Neural cell (in vitro differentiated cells): Measurements from ENCODE around the gene MLIP. TPM values are rescaled to one million over a fixed set of nuclear protein-coding genes. Genes with fewer than 3 reads are reported as not detected.

Source experiments
- H2AFZ ChIP-seq: fragments of 200-600, 300-800 bp; sonication (generic), shearing (Covaris generic); 2 replicates; pipeline ENCODE4 v1.6.0; 2014; ENCODE audit warnings: low read depth, mild to moderate bottlenecking, antibody characterized with exemption, low read length, moderate library complexity
- H3F3A ChIP-seq: fragments of 200-600 bp; shearing (Covaris generic); 2 replicates; pipeline ENCODE4 v1.6.1; 2016; ENCODE audit warnings: mild to moderate bottlenecking, moderate library complexity, mixed read lengths, antibody characterized with exemption, low read length; ENCODE audit not compliant: insufficient read depth, poor library complexity, severe bottlenecking
- H3K27ac ChIP-seq: fragments of 200-600, 300-800 bp; sonication (generic), shearing (Covaris generic); 2 replicates; pipeline ENCODE4 v1.5.1; 2014; ENCODE audit warnings: mild to moderate bottlenecking, low read length, moderate library complexity
- H3K27me3 ChIP-seq: fragments of 300-800, 200-600 bp; sonication (generic), shearing (Covaris generic); 2 replicates; pipeline ENCODE4 v1.6.0; 2014; ENCODE audit warnings: mild to moderate bottlenecking, low read depth, low read length, moderate library complexity; ENCODE audit not compliant: insufficient read depth
- H3K36me3 ChIP-seq: fragments of 300-800, 200-600 bp; sonication (generic), shearing (Covaris generic); 2 replicates; pipeline ENCODE4 v1.5.1; 2014; ENCODE audit warnings: mild to moderate bottlenecking, antibody characterized with exemption, low read length, moderate library complexity; ENCODE audit not compliant: insufficient read depth
- H3K4me2 ChIP-seq: fragments of 300-800, 200-600 bp; sonication (generic), shearing (Covaris generic); 2 replicates; pipeline ENCODE4 v1.6.0; 2014; ENCODE audit warnings: mild to moderate bottlenecking, low read length
- H3K4me3 ChIP-seq: fragments of 300-800, 200-600 bp; sonication (generic), shearing (Covaris generic); 2 replicates; pipeline ENCODE4 v1.5.1; 2014; ENCODE audit warnings: mild to moderate bottlenecking, low read length, moderate library complexity
- H3K79me2 ChIP-seq: fragments of 200-600 bp; shearing (Covaris generic); replicated peaks from 2 replicates; pipeline ENCODE4 v1.6.0; 2014; ENCODE audit warnings: mild to moderate bottlenecking, low read length, moderate library complexity; ENCODE audit not compliant: insufficient read depth
- H3K9ac ChIP-seq: fragments of 300-800, 200-600 bp; sonication (generic), shearing (Covaris generic); 2 replicates; pipeline ENCODE4 v1.6.1; 2016; ENCODE audit warnings: mild to moderate bottlenecking, low read length, mixed read lengths
- H3K9me2 ChIP-seq: fragments of 200-600 bp; shearing (Covaris generic); 2 replicates; pipeline ENCODE4 v1.6.1; 2016; ENCODE audit warnings: mild to moderate bottlenecking, low read length, mixed read lengths; ENCODE audit not compliant: insufficient read depth
- H3K9me3 ChIP-seq: fragments of 200-600, 300-800 bp; sonication (generic), shearing (Covaris generic); 2 replicates; pipeline ENCODE4 v1.6.1; 2016; ENCODE audit warnings: mild to moderate bottlenecking, mixed run types, low read length, moderate library complexity, mixed read lengths
- H4K20me1 ChIP-seq: fragments of 200-600 bp; shearing (Covaris generic); 2 replicates; pipeline ENCODE4 v1.6.1; 2016; ENCODE audit warnings: mild to moderate bottlenecking, mixed run types; ENCODE audit not compliant: insufficient read depth
- EP300 ChIP-seq: fragments of 450-650 bp; conservative IDR thresholded peaks from 2 replicates; pipeline ENCODE4 v1.6.1; 2014; ENCODE audit warnings: antibody characterized with exemption, mild to moderate bottlenecking, moderate library complexity; ENCODE audit not compliant: poor library complexity, severe bottlenecking
- EZH2 ChIP-seq: fragments of 200-600, 300-800 bp; shearing (Covaris generic), sonication (generic); IDR thresholded peaks from 2 replicates; pipeline ENCODE4 v1.6.1; 2014; ENCODE audit warnings: antibody characterized with exemption, low read length, borderline replicate concordance, mild to moderate bottlenecking; ENCODE audit not compliant: insufficient read depth, poor library complexity, severe bottlenecking
- MXI1 ChIP-seq: fragments of 450-650 bp; conservative IDR thresholded peaks from 2 replicates; pipeline ENCODE4 v1.6.1; 2014; ENCODE audit warnings: antibody characterized with exemption, mild to moderate bottlenecking; ENCODE audit not compliant: poor library complexity, severe bottlenecking
- POLR2AphosphoS5 ChIP-seq: IDR thresholded peaks from 2 replicates; pipeline ENCODE4 v1.6.1; 2012
- RAD21 ChIP-seq: fragments of 450-650 bp; conservative IDR thresholded peaks from 2 replicates; pipeline ENCODE4 v1.6.1; 2014; ENCODE audit warnings: antibody characterized with exemption, mild to moderate bottlenecking, moderate library complexity
- REST ChIP-seq: IDR thresholded peaks from 2 replicates; pipeline ENCODE4 v1.6.1; 2012; ENCODE audit warnings: borderline replicate concordance
- SMC3 ChIP-seq: fragments of 450-650 bp; conservative IDR thresholded peaks from 2 replicates; pipeline ENCODE4 v1.6.1; 2014; ENCODE audit warnings: antibody characterized with exemption, mild to moderate bottlenecking, moderate library complexity; ENCODE audit not compliant: poor library complexity
- TAF1 ChIP-seq: IDR thresholded peaks from 2 replicates; pipeline ENCODE4 v1.6.1; 2012; ENCODE audit warnings: low read depth
- polyA plus RNA-seq: library from polyadenylated mRNA; depleted of rRNA; stranded (reverse); fragments of >200 nt; gene quantifications from 2 replicates; pipeline ENCODE4 v1.2.3, GENCODE V29; 2014
- TF ChIP-seq, protein P1 (sequence below): fragments of 450-650 bp; IDR thresholded peaks from 2 replicates; pipeline ENCODE4 v1.5.1; 2014; ENCODE audit warnings: antibody characterized with exemption, mild to moderate bottlenecking, moderate library complexity; ENCODE audit not compliant: poor library complexity, severe bottlenecking

MLIP gene
- polyA plus RNA-seq, 1 donor from 2014 or later, result not detected

DNA sequence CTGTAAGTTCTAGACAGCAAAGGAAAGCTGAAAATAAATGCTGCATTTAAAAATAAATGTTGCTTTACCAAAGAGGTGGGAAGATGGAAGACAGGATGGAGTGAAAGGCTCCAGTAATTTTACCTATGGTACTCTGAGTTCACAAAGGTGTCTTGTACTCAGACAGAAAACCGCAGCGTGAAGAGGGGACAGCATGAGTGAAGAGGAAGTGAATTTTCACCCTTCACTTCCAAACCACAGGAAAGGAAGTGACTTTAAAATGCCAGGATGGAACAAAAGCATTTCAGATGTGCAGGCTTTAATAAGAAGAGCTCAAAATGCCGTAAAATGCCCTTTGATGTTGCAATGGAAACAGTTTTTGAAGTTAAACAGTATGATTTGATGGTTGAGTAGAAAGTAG is 105.8 kb downstream of the MLIP start:
- Histone ChIP-seq H2AFZ (no peak overlapping the region), H3K27ac (no peak overlapping the region), H3K9me2 (no peaks in the 10 kb centered on the region), H4K20me1 (no peaks in the 10 kb centered on the region), H3F3A (no peaks in the 10 kb centered on the region), H3K4me3 (no peak overlapping the region), H3K4me2 (no peak overlapping the region), H3K9ac (no peak overlapping the region), H3K79me2 (no peaks in the 10 kb centered on the region), H3K27me3 (no peaks in the 10 kb centered on the region), H3K9me3 (no peaks in the 10 kb centered on the region), H3K36me3 (no peaks in the 10 kb centered on the region)
- TF ChIP-seq MXI1 (no peak), SMC3 (no peak), RAD21 (no peak), EP300 (no peak), TAF1 (no peak), POLR2AphosphoS5 (no peak), REST (no peak), EZH2 (no peak)
- TF ChIP-seq, protein P1, sequence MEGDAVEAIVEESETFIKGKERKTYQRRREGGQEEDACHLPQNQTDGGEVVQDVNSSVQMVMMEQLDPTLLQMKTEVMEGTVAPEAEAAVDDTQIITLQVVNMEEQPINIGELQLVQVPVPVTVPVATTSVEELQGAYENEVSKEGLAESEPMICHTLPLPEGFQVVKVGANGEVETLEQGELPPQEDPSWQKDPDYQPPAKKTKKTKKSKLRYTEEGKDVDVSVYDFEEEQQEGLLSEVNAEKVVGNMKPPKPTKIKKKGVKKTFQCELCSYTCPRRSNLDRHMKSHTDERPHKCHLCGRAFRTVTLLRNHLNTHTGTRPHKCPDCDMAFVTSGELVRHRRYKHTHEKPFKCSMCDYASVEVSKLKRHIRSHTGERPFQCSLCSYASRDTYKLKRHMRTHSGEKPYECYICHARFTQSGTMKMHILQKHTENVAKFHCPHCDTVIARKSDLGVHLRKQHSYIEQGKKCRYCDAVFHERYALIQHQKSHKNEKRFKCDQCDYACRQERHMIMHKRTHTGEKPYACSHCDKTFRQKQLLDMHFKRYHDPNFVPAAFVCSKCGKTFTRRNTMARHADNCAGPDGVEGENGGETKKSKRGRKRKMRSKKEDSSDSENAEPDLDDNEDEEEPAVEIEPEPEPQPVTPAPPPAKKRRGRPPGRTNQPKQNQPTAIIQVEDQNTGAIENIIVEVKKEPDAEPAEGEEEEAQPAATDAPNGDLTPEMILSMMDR, result no peak

GRCh38 chr6:54222217-54222616 is 111.0 kb downstream of the MLIP start:
- H3K9me3 ChIP-seq, result no peaks in the 10 kb centered on the region
- no peak overlapping the region for H3K4me3 ChIP-seq
- H3K27ac ChIP-seq, result no peak overlapping the region
- no peak overlapping the region for H2AFZ ChIP-seq
- no peaks in the 10 kb centered on the region for H3K27me3 ChIP-seq
- no peaks in the 10 kb centered on the region for H3F3A ChIP-seq
- no peaks in the 10 kb centered on the region for H4K20me1 ChIP-seq
- no peaks in the 10 kb centered on the region for H3K9me2 ChIP-seq
- no peaks in the 10 kb centered on the region for H3K79me2 ChIP-seq
- H3K4me2 ChIP-seq, result no peak overlapping the region
- no peaks in the 10 kb centered on the region for H3K36me3 ChIP-seq
- no peak for TF ChIP-seq RAD21
- no peak for TF ChIP-seq SMC3
- no peak for TF ChIP-seq MXI1
- no peak for TF ChIP-seq POLR2AphosphoS5
- TF ChIP-seq EP300, result no peak
- TF ChIP-seq EZH2, result no peak
- no peak for TF ChIP-seq TAF1
- TF ChIP-seq, protein P1, result no peak
- TF ChIP-seq REST, result no peak
- no peak overlapping the region for H3K9ac ChIP-seq
